GM23338 (cell line): Measurements from ENCODE around the gene CD300H. TPM values are rescaled to one million over a fixed set of nuclear protein-coding genes. Genes with fewer than 3 reads are reported as not detected.

Source experiments
- ATAC-seq: fragments of 200-7000 bp; cut with Tn5 transposase; 3 replicates; pipeline ENCODE4 v1.9.1; 2020
- DNase-seq: peaks from one replicate; pipeline ENCODE4 v3.0.0-alpha.2; 2015; ENCODE audit warnings: low spot score
- H2AFZ ChIP-seq: fragments of 200-600 bp; sonication (generic); 2 replicates; pipeline ENCODE4 v1.8.0; 2016; ENCODE audit warnings: antibody characterized with exemption, mild to moderate bottlenecking, moderate library complexity
- H3F3A ChIP-seq: fragments of 200-600 bp; sonication (generic); replicated peaks from 2 replicates; pipeline ENCODE4 v1.8.0; 2017; ENCODE audit warnings: antibody characterized with exemption, mixed run types, low read depth
- H3K27ac ChIP-seq: fragments of 200-600 bp; sonication (generic); 2 replicates; pipeline ENCODE4 v1.6.1; 2016; ENCODE audit warnings: low read depth
- H3K27me3 ChIP-seq: fragments of 200-600 bp; sonication (generic); 2 replicates; pipeline ENCODE4 v1.8.0; 2016; ENCODE audit warnings: mild to moderate bottlenecking, mixed run types, moderate library complexity; ENCODE audit not compliant: insufficient read depth
- H3K36me3 ChIP-seq: fragments of 200-600 bp; sonication (generic); 2 replicates; pipeline ENCODE4 v1.8.0; 2016; ENCODE audit warnings: mild to moderate bottlenecking; ENCODE audit not compliant: insufficient read depth
- H3K4me1 ChIP-seq: fragments of 200-600 bp; sonication (generic); 2 replicates; pipeline ENCODE4 v1.8.0; 2016; ENCODE audit warnings: mild to moderate bottlenecking, moderate library complexity; ENCODE audit not compliant: insufficient read depth
- H3K4me2 ChIP-seq: fragments of 200-600 bp; sonication (generic); 2 replicates; pipeline ENCODE4 v1.7.1; 2017; ENCODE audit warnings: mixed run types
- H3K4me3 ChIP-seq: fragments of 200-600 bp; sonication (generic); 2 replicates; pipeline ENCODE4 v1.6.1; 2016; ENCODE audit warnings: mixed run types
- H3K79me2 ChIP-seq: fragments of 200-600 bp; sonication (generic); replicated peaks from 2 replicates; pipeline ENCODE4 v1.8.0; 2017; ENCODE audit warnings: mild to moderate bottlenecking; ENCODE audit not compliant: insufficient read depth
- H3K9me2 ChIP-seq: fragments of 200-600 bp; sonication (generic); 2 replicates; pipeline ENCODE4 v1.8.0; 2017; ENCODE audit not compliant: insufficient read depth
- H4K20me1 ChIP-seq: fragments of 200-600 bp; sonication (generic); replicated peaks from 2 replicates; pipeline ENCODE4 v1.8.0; 2017; ENCODE audit warnings: mild to moderate bottlenecking; ENCODE audit not compliant: insufficient read depth
- H3K27ac Mint-ChIP-seq: 2 replicates; pipeline ENCODE4 v1.8.0; 2020; ENCODE audit warnings: inconsistent platforms, mild to moderate bottlenecking, moderate library complexity, mixed read lengths
- H3K27me3 Mint-ChIP-seq: 3 replicates; pipeline ENCODE4 v1.8.0; 2022; ENCODE audit warnings: low read depth, mild to moderate bottlenecking, moderate library complexity, mixed read lengths, inconsistent platforms; ENCODE audit not compliant: insufficient read depth, poor library complexity
- H3K36me3 Mint-ChIP-seq: 3 replicates; pipeline ENCODE4 v1.8.0; 2021; ENCODE audit warnings: low read depth, mild to moderate bottlenecking, inconsistent platforms, moderate library complexity, mixed read lengths
- H3K4me1 Mint-ChIP-seq: 3 replicates; pipeline ENCODE4 v1.8.0; 2020; ENCODE audit warnings: mild to moderate bottlenecking, inconsistent platforms, mixed read lengths
- H3K4me3 Mint-ChIP-seq: 3 replicates; pipeline ENCODE4 v1.8.0; 2021; ENCODE audit warnings: moderate library complexity, mild to moderate bottlenecking, inconsistent platforms, mixed read lengths
- H3K9me3 Mint-ChIP-seq: 3 replicates; pipeline ENCODE4 v1.8.0; 2020; ENCODE audit warnings: moderate library complexity, mild to moderate bottlenecking, inconsistent platforms, mixed read lengths
- CREB1 ChIP-seq: fragments of 250-450 bp; sonication (Bioruptor Pico); IDR thresholded peaks from 2 replicates; pipeline ENCODE4 v1.5.0; 2020; ENCODE audit warnings: low read depth, mild to moderate bottlenecking, moderate library complexity
- ETS1 ChIP-seq: IDR thresholded peaks from 2 replicates; pipeline ENCODE4 v1.6.1; 2016; ENCODE audit warnings: antibody characterized with exemption
- EZH2 ChIP-seq: fragments of 200-600 bp; sonication (generic); IDR thresholded peaks from one replicate; pipeline ENCODE4 v1.8.0; 2017; ENCODE audit warnings: antibody characterized with exemption, mild to moderate bottlenecking, low read depth; ENCODE audit not compliant: unreplicated experiment
- EZH2phosphoT487 ChIP-seq: fragments of 200-600 bp; sonication (generic); IDR thresholded peaks from one replicate; pipeline ENCODE4 v1.8.1; 2018; ENCODE audit warnings: antibody characterized with exemption; ENCODE audit not compliant: unreplicated experiment
- JUNB ChIP-seq: IDR thresholded peaks from one replicate; pipeline ENCODE4 v1.6.1; 2016; ENCODE audit warnings: antibody characterized with exemption; ENCODE audit not compliant: unreplicated experiment
- NANOG ChIP-seq: IDR thresholded peaks from 2 replicates; pipeline ENCODE4 v1.6.1; 2016; ENCODE audit warnings: antibody characterized with exemption, borderline replicate concordance
- POLR2AphosphoS5 ChIP-seq: IDR thresholded peaks from 2 replicates; pipeline ENCODE4 v1.6.1; 2016; ENCODE audit warnings: antibody characterized with exemption, low read depth
- REST ChIP-seq: IDR thresholded peaks from one replicate; pipeline ENCODE4 v1.6.1; 2018; ENCODE audit warnings: antibody characterized with exemption; ENCODE audit not compliant: unreplicated experiment
- STAT1 ChIP-seq: IDR thresholded peaks from one replicate; pipeline ENCODE4 v1.6.1; 2016; ENCODE audit warnings: antibody characterized with exemption; ENCODE audit not compliant: unreplicated experiment
- ZNF114 ChIP-seq: fragments of 250-450 bp; sonication (Bioruptor Pico); IDR thresholded peaks from 2 replicates; pipeline ENCODE4 v1.5.0; 2020; ENCODE audit warnings: mild to moderate bottlenecking, moderate library complexity
- ZNF331 ChIP-seq: fragments of 250-450 bp; sonication (Bioruptor Pico); IDR thresholded peaks from 2 replicates; pipeline ENCODE4 v1.5.0; 2020; ENCODE audit warnings: low read depth, mild to moderate bottlenecking, moderate library complexity
- ZNF462 ChIP-seq: fragments of 250-450 bp; sonication (Bioruptor Pico); IDR thresholded peaks from 2 replicates; pipeline ENCODE4 v1.5.0; 2020; ENCODE audit warnings: mild to moderate bottlenecking, moderate library complexity
- polyA plus RNA-seq: library from polyadenylated mRNA; unstranded; fragments of >200 nt; fragmentation: Nextera tagmentation; extraction: Ambion mirVana; gene quantifications from 2 replicates; pipeline ENCODE4 v1.2.1, GENCODE V29; 2016
- total RNA-seq: library from RNA; depleted of rRNA; stranded (reverse); fragments of >200 nt; shearing (Covaris generic); gene quantifications from 2 replicates; pipeline ENCODE4 v1.2.3, GENCODE V29; 2014
- TF ChIP-seq, protein P1 (sequence below), 2 experiments: fragments of 200-600 bp in 1 of 2; sonication (generic) in 1 of 2; conservative IDR thresholded peaks; 2 replicates each; pipeline versions ENCODE4 v1.5.1 to v1.6.1; 2016 to 2017; ENCODE audit warnings: antibody characterized with exemption in 2 of 2, low read depth in 2 of 2, mild to moderate bottlenecking in 2 of 2, moderate library complexity in 1 of 2

The CD300H gene
- total and polyA plus RNA-seq, 2 experiments from 2014 or later, result not detected

DNA sequence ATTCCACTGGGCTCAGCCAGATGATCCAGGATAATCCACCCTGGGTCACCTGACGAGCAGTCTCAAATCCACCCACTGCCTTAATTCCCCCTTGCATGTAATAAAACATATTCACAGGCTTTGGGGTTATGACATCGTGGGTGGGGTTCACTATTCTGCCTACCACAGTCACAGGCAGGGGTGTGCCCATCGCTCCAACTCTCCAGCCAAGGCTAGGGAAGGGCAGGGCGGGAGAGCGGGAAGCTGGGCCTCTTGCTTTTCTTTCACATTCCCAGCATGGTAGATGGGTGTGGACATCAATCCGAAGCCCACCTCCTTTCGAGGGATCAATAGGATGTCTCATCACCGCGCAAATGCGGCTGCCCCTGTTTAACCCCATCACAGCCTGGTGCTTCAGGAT, 37.5 kb upstream of the CD300H start:
- H3K4me2 ChIP-seq, result no peak overlapping the region
- H3K27ac ChIP-seq, result no peak overlapping the region
- no peaks in the 10 kb centered on the region for H3K79me2 ChIP-seq
- H3K9me3 Mint-ChIP-seq, result no peaks in the 10 kb centered on the region
- H3K4me3 Mint-ChIP-seq, result no peak overlapping the region
- no peak overlapping the region for H3K4me3 ChIP-seq
- H3F3A ChIP-seq, result no peaks in the 10 kb centered on the region
- no peaks in the 10 kb centered on the region for H3K36me3 Mint-ChIP-seq
- TF ChIP-seq CREB1 (CRISPR knock-in tag) (no peak), ZNF331 (CRISPR knock-in tag) (no peak), REST (no peak), JUNB (no peak), POLR2AphosphoS5 (no peak), ZNF462 (no peak), STAT1 (no peak), ZNF114 (CRISPR knock-in tag) (no peak), EZH2 (no peak), ETS1 (no peak), EZH2phosphoT487 (no peak), NANOG (no peak)
- TF ChIP-seq, protein P1, sequence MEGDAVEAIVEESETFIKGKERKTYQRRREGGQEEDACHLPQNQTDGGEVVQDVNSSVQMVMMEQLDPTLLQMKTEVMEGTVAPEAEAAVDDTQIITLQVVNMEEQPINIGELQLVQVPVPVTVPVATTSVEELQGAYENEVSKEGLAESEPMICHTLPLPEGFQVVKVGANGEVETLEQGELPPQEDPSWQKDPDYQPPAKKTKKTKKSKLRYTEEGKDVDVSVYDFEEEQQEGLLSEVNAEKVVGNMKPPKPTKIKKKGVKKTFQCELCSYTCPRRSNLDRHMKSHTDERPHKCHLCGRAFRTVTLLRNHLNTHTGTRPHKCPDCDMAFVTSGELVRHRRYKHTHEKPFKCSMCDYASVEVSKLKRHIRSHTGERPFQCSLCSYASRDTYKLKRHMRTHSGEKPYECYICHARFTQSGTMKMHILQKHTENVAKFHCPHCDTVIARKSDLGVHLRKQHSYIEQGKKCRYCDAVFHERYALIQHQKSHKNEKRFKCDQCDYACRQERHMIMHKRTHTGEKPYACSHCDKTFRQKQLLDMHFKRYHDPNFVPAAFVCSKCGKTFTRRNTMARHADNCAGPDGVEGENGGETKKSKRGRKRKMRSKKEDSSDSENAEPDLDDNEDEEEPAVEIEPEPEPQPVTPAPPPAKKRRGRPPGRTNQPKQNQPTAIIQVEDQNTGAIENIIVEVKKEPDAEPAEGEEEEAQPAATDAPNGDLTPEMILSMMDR (conservative IDR thresholded peaks at IDR 0.05; ENCODE audit: low read depth in 2 of 2), result no peak
- no peak overlapping the region for H3K27ac Mint-ChIP-seq
- H3K9me2 ChIP-seq, result no peaks in the 10 kb centered on the region
- no peak overlapping the region for H2AFZ ChIP-seq
- H3K27me3 Mint-ChIP-seq, result peaks cover 6% of the 10 kb centered on the region
- no peaks in the 10 kb centered on the region for H4K20me1 ChIP-seq
- ATAC-seq (no peak), DNase-seq (no peak)
- H3K36me3 ChIP-seq, result no peaks in the 10 kb centered on the region
- H3K27me3 ChIP-seq, result no peaks in the 10 kb centered on the region
- no peaks in the 10 kb centered on the region for H3K4me1 ChIP-seq
- no peaks in the 10 kb centered on the region for H3K4me1 Mint-ChIP-seq
